Measurements from ENCODE around the gene SCTR.

The SCTR gene

GRCh38 chr2:119474371-119475224, 49.7 kb downstream of the SCTR start:
- no peak for DNase-seq (ENCODE audit: low read depth)

DNA sequence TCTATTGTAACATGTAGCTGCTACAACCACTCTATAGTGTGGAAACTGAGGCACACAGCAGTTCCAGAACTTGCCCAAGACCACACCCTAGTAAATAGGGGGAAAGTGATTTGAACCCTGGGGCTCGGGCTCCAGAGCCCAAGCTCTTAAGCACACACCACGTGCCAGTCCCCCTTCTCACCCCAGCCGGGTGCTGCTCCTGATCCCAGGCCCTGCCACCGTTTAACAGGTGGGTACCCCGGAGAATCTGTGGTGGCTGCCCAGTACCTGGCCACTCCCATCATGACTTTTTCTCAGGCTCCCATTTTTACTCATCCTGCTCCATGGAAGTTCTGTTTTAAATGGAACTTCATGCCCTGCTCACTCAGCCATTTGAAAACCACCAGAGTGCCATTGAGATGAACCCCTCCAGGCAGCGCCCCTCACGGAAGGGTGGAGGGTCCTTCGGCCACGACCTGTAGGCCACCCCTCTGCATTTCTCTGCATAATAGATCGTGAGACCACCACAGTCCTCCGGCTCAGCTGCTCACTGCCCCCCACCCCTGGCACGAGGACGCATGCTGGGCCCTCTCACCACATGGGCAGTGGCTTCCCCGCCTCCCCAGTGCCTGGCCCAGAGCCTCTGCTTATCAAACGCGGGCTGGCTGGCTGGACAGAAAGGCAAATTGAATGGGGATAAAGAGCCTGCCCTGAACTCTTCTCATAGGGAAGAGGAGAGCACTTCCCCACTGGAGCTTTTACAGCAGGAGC, 50.5 kb downstream of the SCTR start:
- no peak for DNase-seq (ENCODE audit: low read depth)

GRCh38 chr2:119472749-119473148, 51.5 kb downstream of the SCTR start:
- DNase-seq (ENCODE audit: low read depth) = no peak

- no peak for DNase-seq (ENCODE audit: low read depth)
Measured at GRCh38 chr2:119469661-119470297, 54.5 kb downstream of the SCTR start.

GRCh38 chr2:119469131-119469530, 55.2 kb downstream of the SCTR start:
- DNase-seq (ENCODE audit: low read depth) = no peak

- DNase-seq (ENCODE audit: low read depth) = no peak
Measured at GRCh38 chr2:119468154-119468955, 55.9 kb downstream of the SCTR start.

- DNase-seq (ENCODE audit: low read depth) = no peak
Measured at GRCh38 chr2:119466373-119466772, 57.9 kb downstream of the SCTR start.

DNA sequence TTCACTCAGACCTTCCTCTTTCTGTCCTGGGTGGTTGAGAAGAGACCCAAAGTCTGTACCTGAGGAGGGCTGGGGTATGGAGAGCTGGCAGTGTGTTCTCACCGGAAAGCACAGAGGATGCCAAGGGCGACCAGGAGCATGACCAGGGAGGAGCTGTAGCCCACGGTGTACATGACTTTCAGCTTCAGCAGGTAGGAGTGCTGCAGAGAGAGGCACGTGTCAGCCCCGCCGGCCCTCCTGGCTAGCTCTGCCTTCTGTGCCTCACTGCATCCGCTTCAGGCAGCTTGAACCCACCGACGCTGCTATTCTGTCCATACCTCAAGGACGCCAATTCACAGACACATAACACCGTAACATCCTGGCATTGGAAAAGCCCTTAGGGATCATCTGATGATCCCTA, 58.6 kb downstream of the SCTR start:
- DNase-seq (ENCODE audit: low read depth) = no peak

- DNase-seq (ENCODE audit: low read depth) = no peak
Measured at GRCh38 chr2:119464981-119465380, 59.3 kb downstream of the SCTR start.

GRCh38 chr2:119463990-119464389, 60.3 kb downstream of the SCTR start:
- no peak for DNase-seq (ENCODE audit: low read depth)

DNA sequence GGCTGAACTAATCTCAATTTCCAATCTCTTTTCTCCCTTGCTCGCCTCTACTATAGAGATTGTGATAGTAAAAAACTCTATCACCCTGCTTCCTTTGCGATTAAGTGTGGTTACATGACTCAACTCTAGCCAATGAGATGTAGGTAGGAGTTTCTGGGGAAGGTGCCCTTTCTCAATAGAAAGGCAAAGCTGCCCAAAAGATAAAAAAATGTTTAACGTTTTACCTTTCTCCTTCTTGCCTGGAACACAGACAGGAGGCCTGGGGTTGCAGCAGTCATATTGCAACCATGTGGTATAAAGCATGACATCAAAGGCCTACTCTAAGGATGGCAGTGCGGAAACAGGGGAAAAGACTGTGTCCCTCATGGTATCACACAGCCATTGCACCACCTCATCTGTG, 61.1 kb downstream of the SCTR start:
- DNase-seq (ENCODE audit: low read depth) = no peak

DNA sequence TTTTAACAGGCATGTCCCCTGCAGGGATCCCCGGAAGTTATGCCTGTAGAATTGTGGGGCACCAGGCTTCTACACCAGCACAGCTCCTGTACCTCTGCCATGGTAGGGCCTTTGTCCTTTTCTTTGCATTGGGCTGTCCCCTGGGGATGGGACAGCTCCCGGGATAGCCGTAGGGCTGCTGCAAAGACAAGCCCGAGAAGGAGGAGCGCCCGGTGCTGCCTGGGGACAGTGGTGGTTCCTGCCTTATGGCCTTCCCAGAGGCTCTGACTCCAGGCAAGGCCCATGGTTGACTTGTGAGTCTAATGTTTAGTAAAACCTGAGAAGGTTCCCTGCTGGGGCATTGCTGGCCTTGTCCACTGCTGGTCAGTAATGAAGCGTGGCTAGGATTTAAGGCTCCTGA, 61.7 kb downstream of the SCTR start:
- no peak for DNase-seq (ENCODE audit: low read depth)

- no peak for DNase-seq (ENCODE audit: low read depth)
Measured at GRCh38 chr2:119461811-119462210, 62.5 kb downstream of the SCTR start.

DNA sequence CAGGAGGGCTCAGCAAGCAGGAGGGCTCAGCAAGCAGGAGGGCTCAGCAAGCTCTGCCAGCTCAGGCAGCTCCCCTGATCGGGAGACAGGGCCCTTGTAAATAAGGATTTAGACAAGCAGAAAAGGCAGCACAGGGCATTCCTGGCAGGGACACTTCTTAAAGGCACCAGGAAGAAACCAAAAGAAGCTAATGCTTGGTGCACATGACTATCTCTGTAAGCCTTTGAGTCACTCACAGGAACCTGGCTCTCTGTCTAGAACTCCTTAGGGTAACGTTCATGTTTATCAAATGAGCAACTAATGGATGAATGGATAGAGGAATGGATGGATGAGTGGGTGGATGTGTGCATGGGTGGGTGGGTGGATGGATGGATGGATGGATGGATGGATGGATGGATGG, 64.2 kb downstream of the SCTR start:
- no peak for DNase-seq (ENCODE audit: low read depth)

GRCh38 chr2:119455066-119455718, 69.1 kb downstream of the SCTR start:
- no peak for DNase-seq (ENCODE audit: low read depth)

DNA sequence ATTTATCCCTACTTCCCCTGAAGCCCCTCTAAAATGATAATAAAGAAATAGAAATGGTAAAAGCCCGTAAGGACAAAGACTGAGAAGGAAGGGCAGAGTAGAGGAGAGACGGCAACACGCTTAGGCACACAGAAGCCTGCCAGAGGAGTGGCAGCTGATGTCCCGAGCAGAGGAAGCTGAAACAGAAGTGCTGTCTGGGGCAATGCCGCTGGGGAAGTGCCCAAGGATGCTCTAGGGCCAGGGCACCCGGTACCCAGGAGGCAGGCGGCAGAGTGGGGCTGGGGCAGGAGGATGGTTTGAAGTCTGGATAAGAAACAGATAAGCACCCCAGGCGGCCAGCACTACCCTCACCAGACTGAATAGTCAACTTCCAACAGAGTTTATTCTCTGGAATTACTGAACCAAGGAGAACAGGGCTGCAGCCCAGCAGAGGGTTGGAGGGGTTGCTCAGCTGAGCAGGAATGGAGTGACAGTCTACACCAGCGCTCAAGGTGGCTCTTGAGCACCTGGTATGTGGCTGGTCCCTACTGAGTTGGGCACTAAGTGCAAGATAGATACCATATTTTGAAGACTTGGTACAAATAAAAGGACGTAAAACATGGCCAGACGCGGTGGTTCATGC, 70.2 kb downstream of the SCTR start:
- DNase-seq (ENCODE audit: low read depth) = no peak

DNA sequence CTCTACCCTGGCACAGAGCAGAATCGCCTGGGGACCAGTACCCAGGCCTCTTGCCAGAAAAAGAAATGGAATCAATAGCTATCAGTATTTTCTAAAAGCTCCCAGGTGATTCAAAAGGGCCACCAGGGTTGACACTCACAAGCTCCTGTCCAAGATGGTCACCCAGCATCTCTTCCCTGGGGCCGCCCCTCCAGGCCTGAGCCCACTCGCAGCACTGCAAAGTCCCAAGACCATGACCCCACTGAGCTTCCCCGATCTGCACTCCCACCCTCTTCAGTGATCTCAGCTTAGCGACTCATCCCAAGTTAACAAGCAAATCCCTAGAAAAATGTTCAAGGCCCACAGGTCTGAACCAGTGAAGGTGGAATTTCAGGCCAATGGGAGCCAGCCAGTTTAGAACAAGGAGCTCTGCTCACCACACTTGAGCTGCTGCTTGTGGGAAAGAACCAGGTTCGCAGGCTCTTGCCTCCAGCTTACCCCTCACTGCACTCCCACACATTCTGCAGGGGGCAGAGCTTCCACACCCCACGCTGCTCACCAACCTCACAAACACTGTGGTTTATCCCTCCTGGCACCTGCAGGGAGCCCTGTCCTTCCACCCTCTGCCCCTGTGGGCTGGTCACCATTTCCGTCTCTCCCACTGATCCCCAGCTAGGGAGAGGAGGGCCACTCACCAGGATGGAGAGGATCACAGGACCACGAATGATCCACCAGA, 72.8 kb downstream of the SCTR start:
- DNase-seq (ENCODE audit: low read depth) = no peak

DNA sequence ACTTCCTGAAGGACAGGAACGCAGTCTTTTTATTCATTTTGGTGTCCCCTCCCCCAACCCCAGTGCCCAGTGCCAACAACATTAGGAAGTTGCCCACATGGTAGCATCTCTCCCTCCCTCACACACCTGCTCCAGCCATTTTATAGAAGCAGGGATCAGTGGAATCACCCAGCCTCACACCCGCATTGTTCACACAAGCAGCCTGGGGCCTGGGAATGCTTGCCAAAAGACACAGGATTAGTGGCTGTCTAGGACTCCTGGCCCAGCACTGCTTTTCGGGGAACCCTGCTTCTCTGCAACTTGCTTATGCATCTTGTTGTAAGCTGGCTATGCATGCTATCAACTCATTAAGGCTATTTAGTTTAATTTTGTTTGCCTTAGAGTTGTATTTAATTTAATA, 74.8 kb downstream of the SCTR start:
- no peak for DNase-seq (ENCODE audit: low read depth)

GRCh38 chr2:119448427-119449141, 75.7 kb downstream of the SCTR start:
- DNase-seq (ENCODE audit: low read depth) = no peak

DNA sequence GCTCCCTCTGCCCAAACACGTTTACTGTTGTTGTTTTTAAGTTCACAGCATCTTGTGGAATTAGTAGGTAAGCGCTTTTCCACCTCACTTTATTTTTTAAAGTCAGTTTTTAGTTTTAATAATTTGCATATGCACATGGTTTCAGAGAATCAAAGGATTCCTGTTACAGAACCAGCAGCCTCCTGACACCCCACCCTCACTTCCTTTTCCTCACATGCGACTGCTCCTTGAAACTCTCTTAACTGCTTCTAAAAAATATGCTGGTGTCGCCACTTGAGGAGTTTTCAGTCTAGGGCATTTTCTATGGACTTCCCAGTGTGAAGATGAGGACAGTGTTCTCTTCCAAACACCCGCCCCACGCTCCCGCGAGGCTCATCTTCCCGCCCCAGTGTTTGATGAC, 78.2 kb downstream of the SCTR start:
- DNase-seq (ENCODE audit: low read depth) = no peak
